GM18508 (cell line): ENCODE results near the gene SENP7.
A peak's percentile ranks its signal among the peaks of the same experiment; 100 is the strongest.
"Not testable (repeated sequence)": the region's sequence is repeated elsewhere in the genome, so short reads cannot be mapped to it uniquely, and the experiment has no call there.

Experiments used
- ATAC-seq: cut with Tn5 transposase; IDR thresholded peaks from one replicate; pipeline ENCODE4 v1.9.1; 2021; ENCODE audit warnings: moderate number of reproducible peaks; ENCODE audit not compliant: insufficient read depth, unreplicated experiment

Gene SENP7

GRCh38 chr3:101512646-101513418 is at the start of gene SENP7:
TSS of gene SENP7 (minus strand) at chr3:101513212. CDS start at chr3:101513130, 82 bp downstream.
- peak; percentile 38 for ATAC-seq

GRCh38 chr3:101561630-101562328 is 48.8 kb upstream of the SENP7 start, which contains the start of gene TRMT10C:
TSS of gene TRMT10C (plus strand) at chr3:101561868. CDS start at chr3:101564782, 2,914 bp downstream.
- peak; percentile 97 for ATAC-seq

GRCh38 chr3:101556064-101556463 is 43.1 kb upstream of the SENP7 start:
- no peak for ATAC-seq

GRCh38 chr3:101553381-101553780 is 40.4 kb upstream of the SENP7 start:
- ATAC-seq, result not testable (repeated sequence)

- not testable (repeated sequence) for ATAC-seq
Observed at GRCh38 chr3:101551359-101552081, 38.5 kb upstream of the SENP7 start.

- no peak for ATAC-seq
Observed at GRCh38 chr3:101549473-101549872, 36.5 kb upstream of the SENP7 start.

GRCh38 chr3:101548527-101549105 is 35.6 kb upstream of the SENP7 start:
- ATAC-seq, result no peak

- ATAC-seq, result no peak
Observed at GRCh38 chr3:101544161-101544850, 31.3 kb upstream of the SENP7 start.

- ATAC-seq, result no peak
Observed at GRCh38 chr3:101542957-101543356, 29.9 kb upstream of the SENP7 start.

GRCh38 chr3:101536955-101537354 is 23.9 kb upstream of the SENP7 start:
- ATAC-seq, result not testable (repeated sequence)

GRCh38 chr3:101536266-101536665 is 23.3 kb upstream of the SENP7 start:
- no peak for ATAC-seq

GRCh38 chr3:101535221-101535620 is 22.2 kb upstream of the SENP7 start:
- no peak for ATAC-seq

GRCh38 chr3:101533603-101533968 is 20.6 kb upstream of the SENP7 start:
- ATAC-seq, result no peak

GRCh38 chr3:101532783-101533602 is 20.0 kb upstream of the SENP7 start:
- ATAC-seq, result no peak

GRCh38 chr3:101531473-101532086 is 18.6 kb upstream of the SENP7 start:
- no peak for ATAC-seq

- ATAC-seq, result no peak
Observed at GRCh38 chr3:101530686-101531047, 17.7 kb upstream of the SENP7 start.

- ATAC-seq, result no peak
Observed at GRCh38 chr3:101529816-101530685, 17.0 kb upstream of the SENP7 start.

GRCh38 chr3:101527906-101528305 is 14.9 kb upstream of the SENP7 start:
- no peak for ATAC-seq
